Fibroblast of villous mesenchyme (primary cell): Measurements from ENCODE around the gene CNST. TPM values are rescaled to one million over a fixed set of nuclear protein-coding genes. Genes with fewer than 3 reads are reported as not detected.

Experiments used
- DNase-seq: peaks from one replicate; pipeline ENCODE4 v3.0.0-alpha.2; 2010; ENCODE audit warnings: low read depth
- H3K4me3 ChIP-seq: 2 replicates; pipeline ENCODE4 v1.5.1; 2011; ENCODE audit warnings: low read depth, mild to moderate bottlenecking, low read length
- CTCF ChIP-seq: IDR thresholded peaks from 2 replicates; pipeline ENCODE4 v1.5.1; 2012; ENCODE audit warnings: low read depth, mild to moderate bottlenecking, low read length; ENCODE audit not compliant: insufficient read depth
- total RNA-seq: library from RNA; depleted of rRNA; stranded (reverse); fragments of >200 nt; gene quantifications from 2 replicates; pipeline ENCODE4 v1.2.3, GENCODE V29; 2012

The CNST gene
- total RNA-seq, 1 donor: 44.0 TPM

- TF ChIP-seq CTCF: no peak
- no peak overlapping the region for H3K4me3 ChIP-seq
- DNase-seq: no peak
These were observed 51.5 kb downstream of the CNST start for GRCh38 chr1:246617768-246618167.

GRCh38 chr1:246618240-246618808 is 52.1 kb downstream of the CNST start:
- no peak for TF ChIP-seq CTCF
- H3K4me3 ChIP-seq: no peak overlapping the region
- no peak for DNase-seq

- no peak overlapping the region for H3K4me3 ChIP-seq
- DNase-seq: no peak
- TF ChIP-seq CTCF: no peak
These were observed 55.9 kb downstream of the CNST start for GRCh38 chr1:246622035-246622652.

- no peak overlapping the region for H3K4me3 ChIP-seq
- no peak for TF ChIP-seq CTCF
- DNase-seq: no peak
These were observed 57.8 kb downstream of the CNST start for GRCh38 chr1:246624091-246624490.

GRCh38 chr1:246629030-246629429 is 62.8 kb downstream of the CNST start:
- TF ChIP-seq CTCF: no peak
- no peak overlapping the region for H3K4me3 ChIP-seq
- DNase-seq: no peak

- no peak for TF ChIP-seq CTCF
- no peak overlapping the region for H3K4me3 ChIP-seq
- DNase-seq: no peak
These were observed 63.7 kb downstream of the CNST start for GRCh38 chr1:246629976-246630375.

GRCh38 chr1:246631426-246631825 is 65.2 kb downstream of the CNST start:
- H3K4me3 ChIP-seq: no peak overlapping the region
- DNase-seq: peak; percentile 51
- TF ChIP-seq CTCF: no peak
